Activated naive CD8-positive, alpha-beta T cell treated with anti-CD3 and anti-CD28 coated beads, Interleukin-2, amount 50 U/mL, for 24 hours (primary cell): Measurements from ENCODE around the gene SMIM44.

ENCODE experiments used
- ATAC-seq: fragments of 150-1000 bp; cut with Tn5 transposase; one replicate; pipeline ENCODE4 v1.10.0; 2021
- DNase-seq: peaks from one replicate; pipeline ENCODE4 v3.0.0; 2021
- H3K27ac Mint-ChIP-seq: one replicate; pipeline ENCODE4 v1.8.0; 2021; ENCODE audit warnings: mild to moderate bottlenecking, mixed read lengths
- H3K27me3 Mint-ChIP-seq: one replicate; pipeline ENCODE4 v1.8.0; 2021; ENCODE audit warnings: mixed read lengths
- H3K36me3 Mint-ChIP-seq: one replicate; pipeline ENCODE4 v1.8.0; 2021; ENCODE audit warnings: low read depth, mixed read lengths
- H3K4me1 Mint-ChIP-seq: one replicate; pipeline ENCODE4 v1.8.0; 2021; ENCODE audit warnings: mixed read lengths
- H3K4me3 Mint-ChIP-seq: one replicate; pipeline ENCODE4 v1.8.0; 2021; ENCODE audit warnings: mild to moderate bottlenecking, moderate library complexity, mixed read lengths
- H3K9me3 Mint-ChIP-seq: one replicate; pipeline ENCODE4 v1.8.0; 2021; ENCODE audit warnings: mixed read lengths

SMIM44 gene

GRCh38 chr19:3466635-3467034 is 16.6 kb downstream of the SMIM44 start:
- H3K27ac Mint-ChIP-seq, result no peak overlapping the region

GRCh38 chr19:3465552-3465951 is 17.7 kb downstream of the SMIM44 start:
- no peak for ATAC-seq
- Mint-ChIP-seq H3K9me3 (no peaks in the 10 kb centered on the region), H3K36me3 (peaks cover 6% of the 10 kb centered on the region)

More at GRCh38 chr19:3466635-3467034, 16.6 kb downstream of the SMIM44 start:
- ATAC-seq (no peak), DNase-seq (no peak)
- H3K27me3 Mint-ChIP-seq, result no peaks in the 10 kb centered on the region
- H3K36me3 Mint-ChIP-seq, result peaks cover 6% of the 10 kb centered on the region
- H3K4me1 Mint-ChIP-seq, result no peaks in the 10 kb centered on the region
- H3K4me3 Mint-ChIP-seq, result no peak overlapping the region
- H3K9me3 Mint-ChIP-seq, result no peaks in the 10 kb centered on the region

DNA sequence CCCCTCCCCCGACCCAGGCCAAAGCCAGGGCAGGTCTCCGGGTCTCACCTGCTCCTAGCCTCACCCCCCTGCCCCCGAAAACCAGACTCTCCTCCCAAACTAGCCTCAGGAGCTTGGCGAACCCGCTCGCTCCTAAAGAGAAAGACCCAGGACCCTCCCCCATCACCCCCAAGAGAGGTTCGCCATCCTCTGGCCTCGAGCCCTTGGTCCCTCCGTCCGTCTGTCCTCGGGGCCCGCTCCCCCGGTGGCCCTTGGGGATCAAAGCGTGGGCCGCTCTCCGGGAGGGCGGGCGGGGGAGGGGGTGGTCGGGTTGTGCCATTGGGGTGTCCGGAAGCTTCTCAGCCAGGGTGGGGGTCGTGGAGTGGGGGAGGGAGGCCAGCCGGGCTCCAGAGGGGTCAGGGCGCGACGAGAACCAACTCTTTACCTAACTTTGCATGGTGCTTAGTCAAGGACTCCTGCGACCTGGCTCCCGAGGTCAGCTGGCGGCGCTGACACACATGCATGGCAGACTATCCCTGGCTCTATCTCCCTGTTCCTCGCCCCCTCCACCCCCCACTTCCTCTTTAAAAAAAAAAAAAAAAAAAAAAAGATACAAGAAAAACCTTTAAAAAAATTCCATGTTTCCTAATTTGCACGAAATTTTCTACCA is 18.5 kb downstream of the SMIM44 start:
- no peak for ATAC-seq
- Mint-ChIP-seq H3K27ac (no peak overlapping the region), H3K4me1 (no peaks in the 10 kb centered on the region), H3K9me3 (no peaks in the 10 kb centered on the region), H3K4me3 (no peak overlapping the region), H3K27me3 (no peaks in the 10 kb centered on the region), H3K36me3 (peaks cover 6% of the 10 kb centered on the region)
- DNase-seq, result no peak

More at GRCh38 chr19:3465552-3465951, 17.7 kb downstream of the SMIM44 start:
- Mint-ChIP-seq H3K27me3 (no peaks in the 10 kb centered on the region), H3K27ac (no peak overlapping the region), H3K4me3 (no peak overlapping the region), H3K4me1 (no peaks in the 10 kb centered on the region)
- DNase-seq, result no peak

DNA sequence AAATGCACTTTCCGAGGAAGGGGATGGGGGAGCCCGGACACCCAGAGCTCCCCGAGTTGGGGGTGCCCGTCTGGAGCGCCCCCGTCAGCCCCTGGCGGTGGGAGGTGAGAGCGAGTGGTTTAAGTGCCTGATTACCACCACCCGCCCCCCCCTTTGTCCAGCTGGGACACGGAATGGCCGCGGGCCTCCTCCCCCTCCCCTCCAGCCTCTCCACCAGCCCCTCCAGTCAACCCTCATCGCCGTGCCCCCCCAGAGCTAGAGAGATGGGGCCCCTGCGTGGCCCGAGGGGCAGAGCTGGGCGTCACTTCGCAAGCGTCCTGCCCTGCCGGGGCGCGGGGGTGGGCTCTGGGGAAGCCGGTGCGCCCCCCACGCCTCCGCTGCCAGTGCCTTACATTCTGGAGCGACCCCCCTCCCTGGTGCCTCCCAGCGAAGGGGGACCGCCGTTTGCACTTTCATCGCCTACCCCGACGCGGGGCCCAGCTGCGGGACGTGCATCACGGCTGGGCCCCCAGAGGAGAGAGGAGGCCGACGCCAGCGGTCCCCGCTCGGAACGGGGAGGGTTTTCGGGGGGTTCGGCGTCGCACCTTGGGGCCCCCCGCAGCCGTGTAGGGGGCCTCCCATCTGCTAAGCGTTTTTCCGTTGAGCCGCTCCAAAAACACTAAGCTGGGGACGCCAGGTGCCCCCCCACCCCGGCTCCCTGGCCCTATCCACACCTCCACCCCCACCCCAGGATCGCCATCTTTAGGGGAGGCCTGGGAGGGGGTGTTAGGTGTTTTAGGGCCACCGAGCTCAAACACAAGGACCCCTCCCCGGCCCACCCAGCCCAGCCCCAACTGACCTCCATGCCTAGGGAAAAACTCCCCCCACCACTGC is 19.3 kb downstream of the SMIM44 start:
- H3K9me3 Mint-ChIP-seq, result no peaks in the 10 kb centered on the region
- no peak overlapping the region for H3K27ac Mint-ChIP-seq
- no peaks in the 10 kb centered on the region for H3K27me3 Mint-ChIP-seq
- no peak for ATAC-seq
- peaks cover 6% of the 10 kb centered on the region for H3K36me3 Mint-ChIP-seq
- DNase-seq, result no peak
- H3K4me3 Mint-ChIP-seq, result no peak overlapping the region
- no peaks in the 10 kb centered on the region for H3K4me1 Mint-ChIP-seq

GRCh38 chr19:3462991-3463713 is 20.1 kb downstream of the SMIM44 start:
- H3K27me3 Mint-ChIP-seq, result no peaks in the 10 kb centered on the region
- ATAC-seq (no peak), DNase-seq (no peak)
- H3K4me3 Mint-ChIP-seq, result no peak overlapping the region
- no peak overlapping the region for H3K27ac Mint-ChIP-seq
- H3K4me1 Mint-ChIP-seq, result no peaks in the 10 kb centered on the region
- peaks cover 6% of the 10 kb centered on the region for H3K36me3 Mint-ChIP-seq
- H3K9me3 Mint-ChIP-seq, result no peaks in the 10 kb centered on the region

DNA sequence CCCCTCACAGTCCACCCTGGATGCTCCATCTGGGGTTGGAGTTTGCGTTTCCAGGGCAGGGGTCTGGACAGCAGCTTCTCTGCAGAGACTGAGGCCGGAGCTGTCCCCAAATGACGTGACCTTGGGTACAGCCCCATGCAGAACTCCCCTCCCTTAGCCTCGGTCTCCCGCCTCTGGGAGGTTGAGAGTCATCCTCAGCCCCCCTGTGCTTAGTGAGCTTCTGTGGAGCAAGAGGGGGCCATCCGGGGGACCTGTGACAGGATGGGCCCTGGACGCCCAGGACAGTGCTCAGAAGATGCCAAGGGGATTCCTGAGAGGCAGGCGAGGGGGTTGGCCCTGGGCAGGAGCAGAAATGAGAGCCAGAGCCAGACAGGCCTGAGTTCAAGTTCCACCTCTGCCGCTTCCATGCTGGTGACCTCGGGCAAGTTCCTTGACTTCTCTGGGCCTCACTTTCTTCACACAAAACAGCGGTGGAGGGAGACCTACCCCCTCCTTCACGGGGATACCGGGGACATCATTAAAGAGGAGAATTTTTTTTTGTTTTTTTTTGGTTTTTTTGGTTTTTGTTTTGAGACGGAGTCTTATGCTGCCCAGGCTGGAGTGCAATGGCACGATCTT is 23.2 kb downstream of the SMIM44 start:
- Mint-ChIP-seq H3K4me3 (no peak overlapping the region), H3K4me1 (no peaks in the 10 kb centered on the region), H3K9me3 (no peaks in the 10 kb centered on the region), H3K27me3 (no peaks in the 10 kb centered on the region), H3K36me3 (peaks cover 3% of the 10 kb centered on the region), H3K27ac (no peak overlapping the region)
- DNase-seq (no peak), ATAC-seq (no peak)

- no peak overlapping the region for H3K27ac Mint-ChIP-seq
- ATAC-seq (no peak), DNase-seq (no peak)
- no peaks in the 10 kb centered on the region for H3K27me3 Mint-ChIP-seq
- no peaks in the 10 kb centered on the region for H3K4me1 Mint-ChIP-seq
- peaks cover 3% of the 10 kb centered on the region for H3K36me3 Mint-ChIP-seq
- H3K9me3 Mint-ChIP-seq, result no peaks in the 10 kb centered on the region
- no peak overlapping the region for H3K4me3 Mint-ChIP-seq
These were observed 24.0 kb downstream of the SMIM44 start for GRCh38 chr19:3459089-3459881.

- Mint-ChIP-seq H3K4me1 (no peaks in the 10 kb centered on the region), H3K4me3 (no peak overlapping the region), H3K9me3 (no peaks in the 10 kb centered on the region), H3K27me3 (no peaks in the 10 kb centered on the region), H3K36me3 (peaks cover 3% of the 10 kb centered on the region), H3K27ac (no peak overlapping the region)
- DNase-seq (no peak), ATAC-seq (no peak)
These were observed 24.8 kb downstream of the SMIM44 start for GRCh38 chr19:3458229-3459088.

GRCh38 chr19:3457528-3458228 is 25.6 kb downstream of the SMIM44 start:
- H3K27ac Mint-ChIP-seq, result no peak overlapping the region
- no peaks in the 10 kb centered on the region for H3K9me3 Mint-ChIP-seq
- DNase-seq, result no peak
- H3K4me1 Mint-ChIP-seq, result no peaks in the 10 kb centered on the region
- H3K27me3 Mint-ChIP-seq, result no peaks in the 10 kb centered on the region
- no peak for ATAC-seq
- H3K4me3 Mint-ChIP-seq, result no peak overlapping the region
- peaks cover 5% of the 10 kb centered on the region for H3K36me3 Mint-ChIP-seq

- H3K27ac Mint-ChIP-seq, result no peak overlapping the region
These were observed 26.2 kb downstream of the SMIM44 start for GRCh38 chr19:3456925-3457527.

GRCh38 chr19:3455960-3456601 is 27.2 kb downstream of the SMIM44 start:
- Mint-ChIP-seq H3K9me3 (no peaks in the 10 kb centered on the region), H3K36me3 (peaks cover 6% of the 10 kb centered on the region), H3K27me3 (no peaks in the 10 kb centered on the region), H3K4me1 (no peaks in the 10 kb centered on the region), H3K27ac (no peak overlapping the region), H3K4me3 (no peak overlapping the region)
- no peak for ATAC-seq
- DNase-seq, result no peak

More at GRCh38 chr19:3456925-3457527, 26.2 kb downstream of the SMIM44 start:
- Mint-ChIP-seq H3K4me1 (no peaks in the 10 kb centered on the region), H3K36me3 (peaks cover 6% of the 10 kb centered on the region), H3K27me3 (no peaks in the 10 kb centered on the region), H3K9me3 (no peaks in the 10 kb centered on the region), H3K4me3 (no peak overlapping the region)
- DNase-seq (no peak), ATAC-seq (no peak)

GRCh38 chr19:3455393-3455955 is 27.8 kb downstream of the SMIM44 start:
- H3K27me3 Mint-ChIP-seq, result no peaks in the 10 kb centered on the region
- ATAC-seq, result no peak
- H3K4me1 Mint-ChIP-seq, result no peaks in the 10 kb centered on the region
- no peak overlapping the region for H3K4me3 Mint-ChIP-seq
- H3K36me3 Mint-ChIP-seq, result peaks cover 12% of the 10 kb centered on the region
- no peaks in the 10 kb centered on the region for H3K9me3 Mint-ChIP-seq
- no peak for DNase-seq
- H3K27ac Mint-ChIP-seq, result no peak overlapping the region
